Measurements from ENCODE around the gene SH2D2A.

- TF ChIP-seq CTCF (IDR thresholded peaks at IDR 0.05) = peak in 3 of 4 experiments; percentile 55 to 77 (median 64)
- TF ChIP-seq POLR2A (IDR thresholded peaks at IDR 0.05) = no peak
- TF ChIP-seq EP300 (IDR thresholded peaks at IDR 0.05) = no peak
Observed at GRCh38 chr1:156813750-156814570, 2.7 kb downstream of the SH2D2A start.
